ENCODE measurements around the gene ACP2. TPM values are rescaled to one million over a fixed set of nuclear protein-coding genes. Genes with fewer than 3 reads are reported as not detected.
A peak's percentile ranks its signal among the peaks of the same experiment; 100 is the strongest.

ACP2 gene
- total and polyA plus RNA-seq, 2 experiments from 2014 or later: 29.6 to 31.5 TPM

DNA sequence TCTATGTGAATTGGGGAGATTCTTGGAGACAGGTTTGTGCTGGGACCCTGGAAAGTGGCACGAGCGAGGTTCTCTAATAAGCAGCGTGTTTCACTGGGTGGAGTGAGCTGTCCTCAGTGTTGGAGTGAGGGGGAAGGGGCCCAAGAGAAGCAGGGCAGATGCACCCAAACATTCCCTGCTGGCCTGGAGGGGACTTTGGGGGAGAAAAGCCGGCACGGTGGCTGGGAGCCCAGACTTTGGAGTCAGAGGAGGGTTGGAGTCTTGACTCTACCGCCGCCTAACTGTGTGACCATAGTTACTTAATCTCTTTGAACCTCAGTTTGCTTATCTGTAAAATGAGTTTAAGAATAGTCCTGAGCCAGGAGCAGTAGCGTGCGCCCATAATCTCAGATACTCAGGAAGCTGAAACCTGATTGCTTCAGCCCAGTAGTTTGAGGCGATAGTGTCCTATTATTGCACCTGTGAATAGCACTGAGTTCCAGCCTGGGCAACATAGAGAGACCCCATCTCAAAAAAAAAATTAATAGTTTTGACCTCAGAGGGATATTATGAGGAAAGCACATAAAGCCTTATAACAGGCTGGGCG lies 9.8 kb upstream of the ACP2 start:
- peak overlapping the region; percentile 87 for H3K27ac ChIP-seq
- 89% methylated on average over 10 of the region's 11 CpGs for WGBS (ENCODE audit: low lambda C conversion rate, missing lambda C conversion rate)
- H3K36me3 ChIP-seq (replicated peaks; ENCODE audit: insufficient read depth, low read depth): no peaks in the 10 kb centered on the region
- no peaks in the 10 kb centered on the region for H3K9me3 ChIP-seq (ENCODE audit: low read depth)
- no peaks in the 10 kb centered on the region for H3K9me2 ChIP-seq (replicated peaks; ENCODE audit: insufficient read depth)
- TF ChIP-seq, protein P1, sequence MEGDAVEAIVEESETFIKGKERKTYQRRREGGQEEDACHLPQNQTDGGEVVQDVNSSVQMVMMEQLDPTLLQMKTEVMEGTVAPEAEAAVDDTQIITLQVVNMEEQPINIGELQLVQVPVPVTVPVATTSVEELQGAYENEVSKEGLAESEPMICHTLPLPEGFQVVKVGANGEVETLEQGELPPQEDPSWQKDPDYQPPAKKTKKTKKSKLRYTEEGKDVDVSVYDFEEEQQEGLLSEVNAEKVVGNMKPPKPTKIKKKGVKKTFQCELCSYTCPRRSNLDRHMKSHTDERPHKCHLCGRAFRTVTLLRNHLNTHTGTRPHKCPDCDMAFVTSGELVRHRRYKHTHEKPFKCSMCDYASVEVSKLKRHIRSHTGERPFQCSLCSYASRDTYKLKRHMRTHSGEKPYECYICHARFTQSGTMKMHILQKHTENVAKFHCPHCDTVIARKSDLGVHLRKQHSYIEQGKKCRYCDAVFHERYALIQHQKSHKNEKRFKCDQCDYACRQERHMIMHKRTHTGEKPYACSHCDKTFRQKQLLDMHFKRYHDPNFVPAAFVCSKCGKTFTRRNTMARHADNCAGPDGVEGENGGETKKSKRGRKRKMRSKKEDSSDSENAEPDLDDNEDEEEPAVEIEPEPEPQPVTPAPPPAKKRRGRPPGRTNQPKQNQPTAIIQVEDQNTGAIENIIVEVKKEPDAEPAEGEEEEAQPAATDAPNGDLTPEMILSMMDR (IDR thresholded peaks at IDR 0.05; ENCODE audit: poor library complexity): no peak
- no peak for TF ChIP-seq EZH2phosphoT487 (IDR thresholded peaks at IDR 0.05; ENCODE audit: low read depth, severe bottlenecking, unreplicated experiment)
- TF ChIP-seq EZH2 (IDR thresholded peaks at IDR 0.05; ENCODE audit: borderline replicate concordance): no peak
- peaks cover 3% of the 10 kb centered on the region for H3K79me2 ChIP-seq
- no peak overlapping the region for H3K4me3 ChIP-seq
- H2AFZ ChIP-seq: no peak overlapping the region
- no peak for DNase-seq (ENCODE audit: low spot score)
- no peaks in the 10 kb centered on the region for H4K20me1 ChIP-seq (ENCODE audit: insufficient read depth, poor library complexity, severe bottlenecking)
- H3K4me1 ChIP-seq (ENCODE audit: insufficient read depth): peaks cover 44% of the 10 kb centered on the region
- H3K27me3 ChIP-seq: no peaks in the 10 kb centered on the region
- H3K4me2 ChIP-seq: peak overlapping the region; percentile 74

DNA sequence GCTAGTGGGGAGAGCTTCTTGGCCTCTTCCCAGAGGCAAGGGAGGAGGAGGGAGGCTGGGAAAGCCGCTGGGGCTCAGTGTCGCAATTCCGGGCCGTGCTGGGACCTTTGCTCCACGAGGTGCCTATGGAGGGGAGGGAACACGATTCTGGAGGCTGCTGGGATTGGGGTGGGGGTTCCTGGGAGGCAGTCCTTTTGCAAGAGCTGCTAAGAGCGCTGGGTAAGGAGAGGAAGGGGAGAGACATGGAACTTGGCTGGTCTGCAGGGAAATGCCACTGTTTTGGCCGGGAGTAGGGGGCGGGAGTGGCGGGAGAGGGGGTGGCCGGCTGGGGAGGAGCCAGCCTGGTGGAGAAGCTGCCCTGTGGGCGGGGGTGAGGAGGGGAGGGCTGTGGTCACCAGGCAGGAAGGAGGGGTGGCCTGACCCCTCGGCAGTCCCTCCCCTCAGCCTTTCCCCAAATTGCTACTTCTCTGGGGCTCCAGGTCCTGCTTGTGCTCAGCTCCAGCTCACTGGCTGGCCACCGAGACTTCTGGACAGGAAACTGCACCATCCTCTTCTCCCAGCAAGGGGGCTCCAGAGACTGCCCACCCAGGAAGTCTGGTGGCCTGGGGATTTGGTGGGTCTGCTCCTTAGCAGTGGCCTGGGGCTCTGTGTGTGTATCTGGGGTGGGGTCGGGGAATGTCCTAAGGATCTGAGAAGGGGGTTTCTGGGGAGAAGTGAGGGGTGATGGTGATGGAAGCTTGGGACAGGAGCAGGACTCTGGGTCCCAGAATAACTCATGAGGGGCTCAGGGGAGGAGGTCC lies 9.1 kb upstream of the ACP2 start, which contains the start of gene NR1H3:
NR1H3 (plus strand) TSS at position 480 of the 800 bp plus-strand sequence. CDS start 1,221 bp downstream, outside the sequence.
- 9% methylated on average over 9 of the region's 15 CpGs for WGBS (ENCODE audit: low lambda C conversion rate, missing lambda C conversion rate)

DNA sequence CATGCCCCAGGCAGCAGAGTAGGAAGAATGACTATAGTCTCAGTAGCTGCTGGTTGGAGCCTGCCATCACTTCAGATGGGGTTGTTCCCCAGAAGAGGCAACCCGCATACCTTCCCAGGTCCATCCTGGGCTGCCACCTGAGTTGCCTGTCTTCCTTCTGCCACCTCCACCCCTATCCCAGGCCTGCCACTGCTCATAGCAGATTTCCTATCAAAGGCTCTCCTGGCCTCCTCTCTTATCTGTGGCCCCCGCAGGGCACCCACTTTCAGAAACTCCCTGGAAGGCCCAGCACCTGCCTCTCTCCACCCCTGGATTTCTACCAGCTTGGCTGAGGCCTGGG lies 8.5 kb upstream of the ACP2 start:
- peak overlapping the region; percentile 60 for H2AFZ ChIP-seq
- TF ChIP-seq, protein P1 (IDR thresholded peaks at IDR 0.05; ENCODE audit: poor library complexity): no peak
- no peak for TF ChIP-seq EZH2phosphoT487 (IDR thresholded peaks at IDR 0.05; ENCODE audit: low read depth, severe bottlenecking, unreplicated experiment)
- no peak for TF ChIP-seq EZH2 (IDR thresholded peaks at IDR 0.05; ENCODE audit: borderline replicate concordance)
- H4K20me1 ChIP-seq (ENCODE audit: insufficient read depth, poor library complexity, severe bottlenecking): no peaks in the 10 kb centered on the region
- H3K9me2 ChIP-seq (replicated peaks; ENCODE audit: insufficient read depth): no peaks in the 10 kb centered on the region
- WGBS (ENCODE audit: low lambda C conversion rate, missing lambda C conversion rate): 73% methylated on average over 2 of the region's 2 CpGs
- peak overlapping the region; percentile 87 for H3K27ac ChIP-seq
- no peaks in the 10 kb centered on the region for H3K9me3 ChIP-seq (ENCODE audit: low read depth)
- H3K79me2 ChIP-seq: peaks cover 3% of the 10 kb centered on the region
- H3K36me3 ChIP-seq (replicated peaks; ENCODE audit: insufficient read depth, low read depth): no peaks in the 10 kb centered on the region
- DNase-seq (ENCODE audit: low spot score): no peak
- H3K4me1 ChIP-seq (ENCODE audit: insufficient read depth): peaks cover 44% of the 10 kb centered on the region
- peak overlapping the region; percentile 74 for H3K4me2 ChIP-seq
- H3K4me3 ChIP-seq: no peak overlapping the region
- H3K27me3 ChIP-seq: no peaks in the 10 kb centered on the region

More for the DNA sequence above, 9.1 kb upstream of the ACP2 start, which contains the start of gene NR1H3:
- TF ChIP-seq, protein P1 (IDR thresholded peaks at IDR 0.05; ENCODE audit: poor library complexity): peak; percentile 56
- TF ChIP-seq EZH2 (IDR thresholded peaks at IDR 0.05; ENCODE audit: borderline replicate concordance): no peak
- H3K36me3 ChIP-seq (replicated peaks; ENCODE audit: insufficient read depth, low read depth): no peaks in the 10 kb centered on the region
- H3K4me3 ChIP-seq: no peak within 1 kb of the TSS
- H3K27ac ChIP-seq: peak within 1 kb of the TSS; percentile 87
- peaks cover 44% of the 10 kb centered on the region for H3K4me1 ChIP-seq (ENCODE audit: insufficient read depth)
- H2AFZ ChIP-seq: peak within 1 kb of the TSS; percentile 60
- no peaks in the 10 kb centered on the region for H3K9me3 ChIP-seq (ENCODE audit: low read depth)
- no peaks in the 10 kb centered on the region for H4K20me1 ChIP-seq (ENCODE audit: insufficient read depth, poor library complexity, severe bottlenecking)
- DNase-seq (ENCODE audit: low spot score): peak; percentile 80
- peak within 1 kb of the TSS; percentile 74 for H3K4me2 ChIP-seq
- H3K79me2 ChIP-seq: peaks cover 3% of the 10 kb centered on the region
- no peaks in the 10 kb centered on the region for H3K9me2 ChIP-seq (replicated peaks; ENCODE audit: insufficient read depth)
- no peaks in the 10 kb centered on the region for H3K27me3 ChIP-seq

Data from hepatocyte (in vitro differentiated cells).